GM20431 (cell line): ENCODE data around the gene DSCAM.

Source experiments
- in situ Hi-C: fragments of 300-500 bp; cut with MseI, MboI; formaldehyde crosslinking; loops from one replicate; pipeline ENCODE4 v1.15.0; 2020; ENCODE audit warnings: low sequenced_read_pairs; ENCODE audit not compliant: unreplicated experiment

DSCAM gene

GRCh38 chr21:40569357-40569756 is 277.6 kb downstream of the DSCAM start:
- in situ Hi-C loops, result no loop called here

- in situ Hi-C loops, result no loop called here
Measured at GRCh38 chr21:40568807-40569206, 278.2 kb downstream of the DSCAM start.

GRCh38 chr21:40567501-40567900 is 279.5 kb downstream of the DSCAM start:
- in situ Hi-C loops, result no loop called here

DNA sequence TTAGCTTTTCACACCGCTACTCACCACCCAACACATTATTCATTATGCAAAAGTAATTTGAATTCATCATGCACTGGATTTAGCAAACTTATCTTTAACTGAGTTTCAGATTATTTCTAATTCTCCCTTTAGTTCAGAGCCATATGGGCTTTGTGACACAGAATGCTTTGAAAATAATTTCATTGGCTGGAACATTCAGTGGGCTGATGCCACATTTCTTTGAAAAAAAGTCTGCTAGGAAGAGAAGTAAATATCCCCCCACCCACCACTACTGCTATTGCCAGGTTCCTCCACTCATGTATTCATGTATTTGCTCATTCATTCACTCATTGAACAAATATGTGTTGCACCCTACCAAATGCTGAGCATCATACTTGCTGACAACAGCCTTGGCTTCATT is 280.5 kb downstream of the DSCAM start:
- in situ Hi-C loops, result no loop called here

DNA sequence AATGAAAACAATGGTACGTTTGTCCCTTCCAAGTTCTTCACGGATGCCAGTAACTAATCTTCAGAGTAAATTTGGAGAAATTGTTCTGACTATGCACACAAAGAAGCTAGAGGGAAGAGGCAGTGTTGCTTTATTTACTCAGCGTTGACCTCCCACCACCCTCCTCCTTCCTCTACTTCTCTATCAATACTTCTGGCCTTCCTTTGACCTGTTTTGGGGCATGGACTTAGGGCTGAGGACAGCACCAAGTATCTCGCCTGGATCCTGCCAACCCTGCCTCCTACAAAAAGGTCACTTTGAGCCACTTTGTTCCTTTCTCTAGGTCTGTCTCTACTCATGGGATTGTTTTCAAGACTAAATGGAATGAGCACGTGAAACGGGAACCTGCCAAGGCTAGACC is 282.6 kb downstream of the DSCAM start:
- in situ Hi-C loops, result no loop called here

DNA sequence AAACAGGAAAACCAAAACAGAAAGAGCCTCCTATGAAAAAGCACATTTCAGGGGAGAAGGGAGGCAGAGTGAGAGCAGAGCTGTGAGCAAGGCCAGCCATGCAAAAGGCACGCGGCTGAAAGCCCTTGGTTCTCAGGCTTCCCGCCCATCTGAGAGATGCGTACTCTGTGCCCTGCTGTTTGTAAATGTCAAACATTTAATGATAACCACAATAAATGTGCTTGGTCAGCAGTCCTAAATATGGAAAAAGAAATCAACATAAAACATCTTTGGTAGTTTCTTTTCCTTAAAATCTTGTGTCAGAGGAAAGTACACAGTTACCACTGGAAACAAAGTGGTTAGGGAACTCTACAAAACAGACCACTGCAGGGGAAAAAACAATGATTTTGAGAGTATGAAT is 283.1 kb downstream of the DSCAM start:
- in situ Hi-C loops, result no loop called here

DNA sequence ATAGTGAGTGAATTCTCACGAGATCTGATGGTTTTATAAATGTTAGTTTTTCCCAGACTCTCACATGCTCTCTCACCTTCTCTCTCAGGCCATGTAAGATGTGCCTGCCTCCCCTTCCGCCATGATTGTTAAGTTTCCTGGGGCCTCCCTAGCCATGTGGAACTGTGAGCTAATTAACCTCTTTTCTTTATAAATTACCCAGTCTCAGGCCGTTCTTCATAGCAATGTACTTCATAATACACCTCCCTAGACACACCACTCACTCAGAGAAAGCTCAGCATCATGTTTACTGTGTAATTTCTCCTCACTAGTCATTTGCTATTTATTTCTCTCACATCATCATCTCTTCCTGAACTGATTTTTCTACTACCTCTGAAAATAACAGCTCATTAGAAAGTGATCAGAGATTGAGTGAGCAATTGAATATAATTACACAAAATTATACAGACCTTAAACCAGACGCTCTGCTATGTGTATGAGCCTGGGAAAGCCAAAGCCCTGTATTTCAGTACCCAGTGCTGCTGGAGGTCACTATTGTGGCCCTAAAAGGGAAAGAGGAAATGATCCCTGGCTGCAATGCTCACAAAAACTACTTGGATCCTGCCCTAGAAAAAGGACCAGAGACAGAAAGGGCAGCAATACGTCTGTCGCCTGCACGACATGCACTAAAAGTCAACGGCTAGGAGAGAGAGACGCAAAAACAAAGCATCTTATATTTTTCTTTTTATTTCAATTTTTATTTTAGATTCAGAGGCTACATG is 284.5 kb downstream of the DSCAM start:
- in situ Hi-C loops, result no loop called here

- in situ Hi-C loops, result no loop called here
Measured at GRCh38 chr21:40556442-40556968, 290.5 kb downstream of the DSCAM start.

DNA sequence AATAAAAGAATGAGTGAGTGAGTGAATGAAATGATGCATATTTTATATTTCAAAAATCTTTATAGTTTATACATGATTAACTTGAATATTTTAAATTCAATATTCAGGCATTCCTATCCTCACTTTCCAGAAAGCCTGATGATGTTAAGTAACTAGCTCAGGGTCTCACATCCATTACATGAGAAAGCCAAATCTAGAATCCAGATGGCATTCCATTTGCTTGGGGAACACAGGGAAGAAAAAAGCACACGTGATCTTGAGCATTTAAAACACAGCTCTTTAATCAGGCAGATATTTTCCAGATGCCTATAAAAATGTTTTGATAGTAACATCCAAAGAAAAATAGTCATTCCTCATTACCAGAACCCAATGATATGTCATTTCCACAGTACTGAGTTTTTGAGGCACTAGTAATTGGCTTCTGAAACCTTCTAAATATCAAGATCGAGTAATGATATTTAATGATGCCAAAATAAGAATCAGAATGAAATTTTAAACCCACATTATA is 291.9 kb downstream of the DSCAM start:
- in situ Hi-C loops, result no loop called here

GRCh38 chr21:40553781-40554180 is 293.2 kb downstream of the DSCAM start:
- in situ Hi-C loops, result no loop called here

DNA sequence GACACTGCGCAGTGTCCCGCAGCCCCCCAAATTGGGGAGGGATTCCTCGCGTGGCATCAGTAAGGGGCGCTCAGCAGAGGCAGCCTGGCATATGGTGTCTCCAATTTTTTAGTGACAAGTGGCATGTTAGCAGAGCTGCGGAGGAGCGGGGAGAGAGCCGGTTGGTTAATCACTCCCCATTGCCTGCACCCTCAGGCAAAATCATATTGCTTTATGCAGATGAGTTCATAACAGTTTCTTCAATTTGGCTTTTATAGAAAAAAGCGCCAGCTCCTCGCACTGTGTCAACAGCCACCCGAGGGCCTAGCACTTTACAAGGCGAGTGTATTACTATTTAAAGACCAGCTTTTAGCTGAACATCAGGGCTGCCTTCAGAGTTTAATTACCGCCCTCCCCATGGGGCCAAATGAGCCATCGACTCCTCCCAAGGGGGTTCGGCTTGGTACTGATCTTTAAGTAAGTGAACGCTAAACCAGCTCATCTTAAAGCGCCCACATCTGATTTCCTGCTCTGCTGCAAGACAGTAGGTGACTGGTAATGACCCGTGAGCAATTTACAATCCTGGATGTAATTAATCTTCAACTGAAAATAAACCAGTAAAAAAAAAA is 298.9 kb downstream of the DSCAM start:
- in situ Hi-C loops, result no loop called here

DNA sequence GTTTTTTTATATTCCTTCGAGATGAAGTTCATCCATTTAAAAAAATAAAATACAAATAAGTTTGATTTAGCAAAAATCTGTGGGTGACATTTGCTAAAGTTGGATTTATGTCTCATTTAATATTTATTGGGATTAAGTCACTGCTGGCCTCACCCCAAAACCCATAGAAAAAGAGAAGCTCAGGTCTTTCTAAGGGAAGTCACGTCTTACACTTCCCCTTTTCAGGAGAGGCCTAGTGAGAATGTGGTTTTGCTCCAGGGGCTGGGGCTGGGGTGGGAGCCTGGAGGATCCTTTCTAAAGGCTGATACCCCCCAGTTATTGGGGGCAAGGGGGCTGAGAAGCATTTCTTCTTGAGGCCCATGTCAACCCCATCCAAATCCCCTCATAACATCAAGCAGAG is 300.3 kb downstream of the DSCAM start:
- in situ Hi-C loops, result no loop called here

- in situ Hi-C loops, result no loop called here
Measured at GRCh38 chr21:40540216-40540615, 306.7 kb downstream of the DSCAM start.

DNA sequence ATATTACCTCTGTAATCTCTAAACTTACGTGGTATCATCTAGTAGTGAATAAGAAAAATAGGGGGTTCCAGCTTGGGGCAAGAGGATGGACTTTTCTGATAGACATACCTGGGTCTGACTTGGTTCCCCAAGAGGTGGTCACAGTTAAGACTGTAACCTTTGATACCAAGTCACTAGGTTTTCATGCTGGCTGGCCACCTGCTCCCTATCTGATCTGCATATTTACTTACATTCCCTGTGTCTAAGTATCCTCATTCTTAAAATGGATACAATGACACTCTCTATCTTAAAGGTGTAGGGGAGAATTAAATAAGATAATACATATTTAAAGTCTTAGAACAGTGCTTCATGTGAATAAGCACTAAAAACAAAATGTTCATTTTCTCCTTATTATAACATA is 312.1 kb downstream of the DSCAM start:
- in situ Hi-C loops, result no loop called here

GRCh38 chr21:40531431-40532110 is 315.4 kb downstream of the DSCAM start:
- in situ Hi-C loops, result no loop called here

DNA sequence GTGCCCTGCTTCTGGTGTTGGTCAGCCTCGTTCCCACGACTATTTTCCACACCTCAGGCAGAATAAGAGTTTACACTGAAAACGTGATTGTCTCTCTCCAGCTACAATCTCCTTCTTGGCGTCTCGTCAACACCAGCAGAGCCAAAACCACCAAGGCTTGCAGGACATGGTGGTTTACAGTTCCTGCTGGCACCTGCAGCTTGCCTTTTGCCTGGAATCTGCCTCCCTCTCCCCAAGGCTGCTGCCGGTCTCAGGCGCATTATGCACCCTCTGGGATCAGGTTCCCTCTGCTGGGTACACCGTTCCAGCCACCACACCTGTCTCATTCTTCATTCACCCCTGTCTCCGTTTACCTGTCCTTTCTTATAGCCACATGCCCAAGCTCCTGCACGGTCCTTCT is 315.9 kb downstream of the DSCAM start:
- in situ Hi-C loops, result no loop called here

DNA sequence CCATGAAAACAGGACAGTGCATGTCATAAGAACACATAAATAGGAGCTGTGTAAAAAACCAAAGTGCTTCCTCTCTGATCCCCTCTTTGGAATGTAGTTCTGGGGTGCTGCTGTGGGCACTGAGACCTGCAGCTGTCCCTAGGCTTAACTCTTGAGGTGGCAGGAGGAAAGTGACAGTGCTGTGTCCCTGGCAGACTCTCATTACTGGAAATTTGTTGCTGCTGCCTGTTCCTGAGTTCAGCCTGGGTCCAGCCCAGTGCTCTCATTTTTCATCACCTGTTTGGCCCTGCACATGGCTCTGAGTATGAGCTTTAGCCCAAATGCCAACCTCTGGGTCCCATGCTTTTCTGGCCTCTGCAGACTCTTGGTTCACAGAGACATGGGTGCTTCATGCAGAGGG is 329.3 kb downstream of the DSCAM start:
- in situ Hi-C loops, result no loop called here

DNA sequence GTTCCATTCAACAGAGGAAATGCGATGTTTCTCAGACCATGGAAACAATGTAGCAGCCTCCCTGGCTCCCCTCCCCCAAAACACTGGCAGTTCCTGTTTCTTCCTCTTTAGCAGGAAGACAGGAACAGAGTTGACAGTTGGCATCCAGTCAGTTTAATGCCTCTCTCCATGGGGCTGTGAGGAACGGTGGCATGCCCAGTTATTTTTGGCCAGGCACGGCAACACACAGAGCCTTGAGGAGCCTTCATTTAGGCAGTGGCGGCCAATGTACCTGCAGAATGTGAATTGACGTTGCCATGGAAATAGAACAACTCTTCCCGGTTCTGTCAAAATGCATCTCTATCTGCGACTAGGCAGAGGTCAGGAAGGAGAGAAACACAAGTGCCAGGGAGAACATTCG is 330.6 kb downstream of the DSCAM start:
- in situ Hi-C loops, result no loop called here

GRCh38 chr21:40512590-40512989 is 334.4 kb downstream of the DSCAM start:
- in situ Hi-C loops, result no loop called here

DNA sequence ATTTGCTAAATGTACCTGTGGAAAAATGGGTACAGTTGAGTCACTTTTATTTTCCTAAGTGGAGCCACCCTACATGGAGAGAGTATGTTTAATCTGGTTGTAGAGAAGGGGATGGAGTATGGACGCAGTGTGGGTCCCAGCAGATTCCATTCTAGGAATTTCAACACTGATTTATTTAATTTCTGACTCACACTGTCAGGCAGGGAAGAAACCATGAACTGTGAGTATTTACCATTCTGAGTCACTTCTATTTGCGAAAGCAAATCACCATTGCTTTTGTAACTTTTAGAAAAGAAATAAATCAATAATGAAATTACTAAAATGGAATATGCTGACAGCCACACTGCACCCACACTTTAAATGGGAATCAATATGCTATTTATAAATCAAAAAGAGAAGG is 339.0 kb downstream of the DSCAM start:
- in situ Hi-C loops, result no loop called here

GRCh38 chr21:40505681-40506080 is 341.3 kb downstream of the DSCAM start:
- in situ Hi-C loops, result no loop called here
